Suprapubic skin (tissue), 4 donors: Measurements from ENCODE around the gene UNC5B.

Experiments
- EP300 ChIP-seq: sonication (generic); formaldehyde crosslinking; IDR thresholded peaks from one replicate; pipeline ENCODE4 v1.6.1; 2017; ENCODE audit warnings: antibody characterized with exemption
- POLR2A ChIP-seq, 2 donors: fragments of 450-650 bp; IDR thresholded peaks; one replicate each; pipeline ENCODE4 v1.6.1; 2017; ENCODE audit warnings: antibody characterized with exemption in 2 of 2, mild to moderate bottlenecking in 2 of 2, moderate library complexity in 2 of 2
- POLR2AphosphoS5 ChIP-seq, 3 donors: sonication (generic); formaldehyde crosslinking; IDR thresholded peaks; one replicate each; pipeline ENCODE4 v1.6.1; 2017; ENCODE audit warnings: antibody characterized with exemption in 3 of 3
- TF ChIP-seq, protein P1 (sequence below), 2 donors: fragments of 200-600 bp in 1 of 2; fragments of 450-650 bp in 1 of 2; sonication (generic) in 1 of 2; IDR thresholded peaks; one replicate each; pipeline ENCODE4 v1.5.1; 2016 to 2019; ENCODE audit warnings: antibody characterized with exemption in 2 of 2, mild to moderate bottlenecking in 1 of 2, moderate library complexity in 1 of 2

DNA sequence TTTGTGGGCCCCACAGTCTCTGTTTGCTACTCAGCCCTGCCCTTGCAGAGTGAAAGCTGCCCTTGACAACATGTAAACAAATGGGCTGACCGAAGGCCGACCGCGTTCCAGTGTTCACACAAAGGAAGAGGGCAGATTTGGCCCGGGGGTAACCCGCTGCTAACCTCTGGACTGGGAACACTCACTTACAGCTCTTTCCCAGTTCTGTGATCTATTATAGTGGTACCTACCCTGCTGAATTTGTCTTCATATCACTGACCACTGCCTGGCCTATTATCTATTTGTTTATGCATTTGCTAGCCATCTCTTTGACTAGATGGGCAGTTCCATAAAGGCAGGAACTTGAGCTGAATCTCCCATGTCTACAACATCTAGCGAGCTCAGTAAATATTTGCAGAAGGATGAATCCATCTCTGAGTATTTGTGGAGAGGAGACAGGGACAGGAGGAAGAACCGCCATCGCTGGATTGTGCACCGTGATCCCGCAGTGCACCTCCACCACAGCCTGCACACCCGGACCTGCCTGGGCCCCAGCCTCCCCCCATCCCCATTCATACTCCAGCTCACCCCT lies 121.9 kb downstream of the UNC5B start:
- TF ChIP-seq EP300 (no peak), POLR2AphosphoS5 (IDR thresholded peaks at IDR 0.05) (no peak), POLR2A (IDR thresholded peaks at IDR 0.05) (no peak)
- TF ChIP-seq, protein P1, sequence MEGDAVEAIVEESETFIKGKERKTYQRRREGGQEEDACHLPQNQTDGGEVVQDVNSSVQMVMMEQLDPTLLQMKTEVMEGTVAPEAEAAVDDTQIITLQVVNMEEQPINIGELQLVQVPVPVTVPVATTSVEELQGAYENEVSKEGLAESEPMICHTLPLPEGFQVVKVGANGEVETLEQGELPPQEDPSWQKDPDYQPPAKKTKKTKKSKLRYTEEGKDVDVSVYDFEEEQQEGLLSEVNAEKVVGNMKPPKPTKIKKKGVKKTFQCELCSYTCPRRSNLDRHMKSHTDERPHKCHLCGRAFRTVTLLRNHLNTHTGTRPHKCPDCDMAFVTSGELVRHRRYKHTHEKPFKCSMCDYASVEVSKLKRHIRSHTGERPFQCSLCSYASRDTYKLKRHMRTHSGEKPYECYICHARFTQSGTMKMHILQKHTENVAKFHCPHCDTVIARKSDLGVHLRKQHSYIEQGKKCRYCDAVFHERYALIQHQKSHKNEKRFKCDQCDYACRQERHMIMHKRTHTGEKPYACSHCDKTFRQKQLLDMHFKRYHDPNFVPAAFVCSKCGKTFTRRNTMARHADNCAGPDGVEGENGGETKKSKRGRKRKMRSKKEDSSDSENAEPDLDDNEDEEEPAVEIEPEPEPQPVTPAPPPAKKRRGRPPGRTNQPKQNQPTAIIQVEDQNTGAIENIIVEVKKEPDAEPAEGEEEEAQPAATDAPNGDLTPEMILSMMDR (IDR thresholded peaks at IDR 0.05): no peak
